Stimulated activated CD4-positive, alpha-beta T cell treated with anti-CD3 and anti-CD28 coated beads, Interleukin-12 subunit alpha, Interleukin-12 subunit beta, amount 100 ng/mL, for 4 hours (primary cell): ENCODE results near the gene NAA10.

Experiments used
- DNase-seq: peaks from one replicate; pipeline ENCODE4 v3.0.0-alpha.2; 2020

NAA10 gene

DNA sequence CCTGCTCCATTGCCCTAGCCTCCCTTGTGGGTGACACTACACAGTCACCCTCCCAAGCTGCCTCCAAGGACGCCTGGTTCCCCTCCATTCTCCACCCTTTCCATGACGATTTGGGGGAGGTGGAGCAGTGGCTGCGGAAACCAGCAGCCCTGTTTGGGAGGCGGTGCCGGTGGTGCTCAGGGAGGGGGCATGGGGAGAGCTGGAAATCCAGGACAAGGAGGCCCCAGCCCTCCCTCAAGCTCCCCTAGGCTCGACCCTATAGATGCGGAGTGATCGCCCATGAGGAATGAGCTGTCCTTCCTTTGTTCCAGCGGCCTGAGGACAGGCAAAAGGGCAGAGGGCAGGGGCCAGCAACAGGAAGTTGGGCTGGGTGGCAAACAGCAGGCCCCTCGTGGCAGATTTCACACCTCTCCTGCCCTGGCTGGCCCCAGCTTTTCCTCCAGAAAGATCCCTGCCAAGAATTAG is 13.2 kb upstream of the NAA10 start:
- no peak for DNase-seq

DNA sequence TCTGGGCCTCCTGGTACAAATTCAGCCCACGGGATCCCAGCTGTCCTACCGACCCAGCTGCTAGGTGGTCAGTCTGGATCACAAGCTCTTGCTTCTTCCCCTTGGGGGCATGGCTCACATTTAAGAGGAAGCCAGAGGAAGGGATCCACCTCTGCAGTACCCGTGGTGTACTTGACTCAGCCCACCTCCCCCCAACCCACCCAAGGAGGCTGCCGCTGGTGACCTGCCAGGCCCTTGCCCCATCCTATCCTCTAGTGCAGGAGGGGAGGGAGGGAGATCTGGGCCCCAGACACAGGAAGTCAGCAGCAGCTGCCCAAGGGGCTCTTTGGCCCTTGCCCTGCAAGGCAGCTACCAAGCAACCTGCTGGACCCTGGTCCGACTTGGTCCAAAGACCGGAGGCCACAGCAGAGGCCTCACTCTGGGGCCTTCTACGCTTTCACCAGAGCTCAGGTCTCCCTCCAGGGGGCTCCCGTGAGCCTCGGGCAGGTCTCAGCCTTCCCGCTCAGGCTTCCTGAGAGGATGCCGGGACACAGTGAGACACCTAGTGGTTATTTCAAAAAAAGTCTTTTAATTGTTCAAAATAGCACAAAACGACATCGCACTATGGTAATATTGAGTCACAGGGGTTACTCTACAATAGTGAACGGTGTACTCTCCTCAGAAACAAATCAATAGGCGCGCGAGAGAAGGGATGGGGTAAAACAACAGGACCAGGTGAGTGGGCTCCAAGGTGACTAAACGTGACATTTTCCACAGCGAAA is 12.4 kb upstream of the NAA10 start:
- peak; percentile 70 for DNase-seq

DNA sequence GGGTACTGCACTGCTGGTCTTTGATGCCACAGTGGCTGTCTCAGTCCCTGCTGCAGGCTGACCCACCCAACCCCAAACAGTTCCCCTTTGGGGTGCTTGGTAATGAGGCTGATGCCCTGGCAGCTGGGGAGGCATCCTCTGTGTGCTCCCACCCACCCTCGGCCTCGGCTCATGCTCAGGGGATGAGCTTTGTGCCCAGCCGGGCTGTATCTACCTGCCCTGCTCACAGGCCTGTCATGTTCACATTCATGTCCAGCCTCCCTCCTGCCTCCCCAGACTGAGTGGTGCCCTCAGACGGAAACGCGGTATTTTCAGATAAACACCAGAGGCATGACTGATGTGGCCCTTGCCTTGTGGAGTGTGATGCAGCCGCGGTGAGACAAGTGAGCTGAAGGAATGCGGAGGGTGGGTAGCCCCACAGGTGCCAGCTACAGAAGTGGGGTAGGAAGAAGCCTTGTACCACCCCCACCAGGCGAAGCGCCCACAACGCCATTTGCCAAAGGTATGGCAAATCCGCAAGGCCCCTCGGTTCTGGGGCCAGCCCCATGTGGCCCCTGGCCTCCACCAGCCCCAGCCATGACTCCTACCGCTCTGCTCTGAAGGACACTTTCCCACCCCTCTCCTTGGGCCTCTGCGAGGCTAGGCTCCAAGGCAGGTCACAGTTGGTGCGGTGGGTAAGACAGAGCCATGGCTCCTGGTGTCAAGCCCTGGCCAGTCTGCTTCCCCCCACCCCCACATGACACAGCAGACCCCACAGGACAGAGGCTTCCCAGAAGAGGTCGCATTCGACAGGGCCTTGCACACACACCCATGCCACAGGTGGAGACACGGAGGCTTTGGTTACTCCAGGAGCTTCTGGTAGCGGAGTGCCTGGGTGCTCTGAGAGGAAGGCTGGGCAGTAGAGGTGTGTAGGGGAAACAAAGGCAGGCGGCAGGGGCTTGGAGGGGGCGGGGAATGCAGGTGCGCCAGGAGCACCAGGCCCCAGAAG is 11.4 kb upstream of the NAA10 start:
- DNase-seq: no peak

DNA sequence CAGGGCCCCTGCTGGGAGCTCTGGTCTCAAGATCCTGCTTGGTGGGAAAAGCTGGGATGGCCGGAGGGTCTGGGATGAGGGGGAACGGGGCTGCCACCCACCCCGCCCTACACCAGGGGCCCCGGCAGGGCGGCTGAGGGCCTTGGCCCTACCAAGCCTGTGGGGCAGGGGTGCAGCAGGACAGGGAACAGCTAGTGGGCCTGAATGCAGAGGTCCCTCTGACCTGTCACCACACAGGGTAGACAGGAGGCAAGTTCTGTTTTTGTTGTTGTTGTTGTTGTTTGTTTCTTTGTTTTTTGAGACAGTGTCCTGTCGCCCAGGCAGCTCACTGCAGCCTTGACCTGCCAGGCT is 9.9 kb upstream of the NAA10 start:
- DNase-seq: no peak

DNA sequence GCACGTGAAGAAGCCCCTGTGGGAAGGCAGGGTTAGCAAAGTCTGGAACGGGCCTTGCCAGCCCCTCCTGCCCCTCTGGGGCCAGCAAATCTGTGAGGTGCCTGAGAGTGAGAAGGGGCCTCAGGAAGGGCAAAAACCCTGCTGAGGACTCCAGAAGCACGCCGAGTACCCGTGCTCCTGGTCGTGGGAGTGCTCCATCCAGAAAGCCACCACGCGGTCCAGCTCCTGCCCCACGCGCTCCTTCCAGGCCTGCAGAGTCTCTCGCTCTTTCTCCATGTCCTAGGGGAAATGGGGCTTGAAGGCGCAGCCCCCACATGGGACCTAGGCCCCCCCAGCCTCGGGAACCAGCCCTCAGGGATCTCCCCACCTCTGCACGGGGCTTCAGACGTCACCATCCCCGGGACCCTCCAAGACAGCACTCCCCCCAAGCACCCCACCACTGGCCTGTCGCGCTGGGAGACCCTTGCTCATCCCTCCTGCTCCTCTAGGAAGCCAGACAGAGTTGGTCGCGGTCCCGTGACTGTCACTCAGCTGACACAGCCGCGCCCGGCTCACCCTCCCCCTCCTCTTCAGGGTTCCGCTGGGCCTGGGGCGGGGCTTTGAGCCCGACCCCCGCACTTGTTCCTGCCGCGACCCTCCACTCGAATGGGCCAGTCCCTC is 9.4 kb upstream of the NAA10 start, which contains the start of gene RENBP:
TSS of gene RENBP (minus strand) at position 504 of the 660 bp plus-strand sequence. CDS start at position 471, 33 bp downstream.
- DNase-seq: peak; percentile 49

DNA sequence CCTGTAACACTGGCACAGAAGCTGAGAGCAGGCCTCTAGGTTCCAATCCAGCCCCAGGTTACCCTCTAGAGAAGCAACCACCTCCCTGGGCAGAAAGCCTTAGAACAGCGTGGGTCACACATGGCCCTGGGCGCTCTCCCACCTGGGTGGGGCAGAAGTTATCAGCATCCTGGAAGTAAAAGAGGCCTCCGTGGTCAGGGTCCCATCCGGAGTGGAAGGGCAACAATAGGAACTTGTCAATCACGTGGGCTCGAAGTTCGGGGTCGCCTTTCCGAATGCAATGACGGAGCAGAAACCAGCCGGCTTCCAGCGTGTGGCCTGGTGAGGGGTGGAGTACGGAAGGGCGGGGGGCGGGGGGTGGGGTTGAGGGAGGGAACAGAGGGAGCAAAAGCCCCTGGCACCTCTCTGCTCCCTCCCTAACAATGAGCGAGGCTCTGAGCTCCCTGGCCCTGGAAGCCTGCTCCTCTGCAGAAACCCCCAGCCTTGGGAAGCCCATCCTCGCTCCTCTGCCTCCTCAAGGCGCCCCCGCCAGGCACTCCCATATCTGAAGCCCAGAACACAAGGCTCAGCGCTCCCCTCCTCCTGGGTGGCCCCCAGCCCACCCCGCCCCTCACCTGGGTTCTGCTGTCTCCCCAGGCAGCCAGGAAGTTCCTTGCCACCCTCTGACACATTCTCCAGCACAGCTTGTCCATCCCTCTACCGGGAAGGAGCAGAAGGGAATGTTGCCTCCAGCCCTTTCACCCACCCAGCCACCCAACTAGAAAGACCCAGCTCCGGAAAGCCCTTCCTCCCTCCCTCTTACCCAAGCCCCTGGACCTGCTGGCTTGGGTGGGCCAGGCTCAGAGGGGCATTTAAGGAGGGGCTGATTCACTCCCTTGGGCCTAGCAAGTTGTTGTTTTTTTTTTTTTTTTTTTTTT is 6.8 kb upstream of the NAA10 start:
- DNase-seq: no peak

DNA sequence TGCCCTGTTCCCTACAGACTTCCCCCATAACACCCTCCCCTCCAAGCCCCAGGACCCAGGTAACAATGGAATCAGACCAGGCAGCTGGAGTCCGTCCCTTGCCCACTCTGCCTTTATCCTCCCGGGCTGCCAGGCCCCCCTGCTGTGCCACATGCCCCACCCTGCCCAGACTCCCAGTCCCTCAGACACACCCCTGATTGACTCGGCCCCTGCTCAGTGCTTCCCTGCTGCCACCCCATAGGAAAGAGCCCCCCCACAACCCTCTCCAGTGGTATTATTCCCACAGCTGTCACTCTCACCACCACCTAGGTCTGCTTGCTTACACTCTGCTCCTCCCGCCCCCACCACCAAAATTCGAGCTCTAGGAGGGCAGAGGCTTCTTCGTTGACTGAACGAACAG is 4.7 kb upstream of the NAA10 start:
- DNase-seq: no peak

DNA sequence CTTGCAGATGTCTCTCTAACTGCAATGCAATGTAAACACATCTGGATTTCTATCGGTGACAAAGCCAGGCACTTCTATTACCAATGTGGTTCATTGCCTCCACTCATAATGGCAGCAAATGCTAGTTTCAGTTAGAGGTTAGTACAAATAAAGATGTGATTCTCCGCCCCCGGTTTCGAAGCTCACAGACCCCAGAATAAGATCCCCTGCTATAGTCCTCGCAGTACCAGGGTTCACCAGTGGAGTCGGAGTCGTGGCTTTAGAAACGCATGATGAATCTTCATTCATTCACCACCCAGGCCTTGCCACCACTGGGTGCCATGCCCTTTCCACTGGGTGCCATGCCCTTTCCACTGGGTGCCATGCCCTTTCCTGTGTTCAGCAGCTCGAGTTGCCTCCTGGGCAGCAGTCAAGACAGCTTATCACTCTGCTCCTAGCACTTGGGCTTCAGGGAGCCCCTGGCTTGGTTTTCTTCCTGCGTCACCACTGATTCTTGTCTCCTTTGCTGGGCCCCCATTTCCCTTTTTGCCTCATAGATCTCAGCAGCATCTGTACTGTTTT is 3.5 kb upstream of the NAA10 start:
- no peak for DNase-seq

DNA sequence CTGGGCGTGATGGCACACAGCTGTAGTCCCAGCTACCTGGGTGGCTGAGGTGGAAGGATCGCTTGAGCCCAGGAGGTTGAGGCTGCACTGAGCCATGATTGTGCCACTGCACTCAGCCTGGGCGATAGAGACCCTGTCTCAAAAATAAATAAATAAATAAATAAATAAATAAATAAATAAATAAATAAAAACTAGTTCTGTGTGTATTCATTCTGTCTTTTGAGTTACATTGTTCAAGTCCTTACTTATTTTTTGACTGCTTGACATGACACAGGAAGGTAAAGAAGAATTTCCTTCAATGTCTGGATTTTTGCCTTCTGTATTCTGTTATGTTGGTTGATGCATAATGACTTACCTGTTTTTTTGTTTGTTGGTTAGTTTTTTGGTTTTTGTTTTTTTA is 2.2 kb upstream of the NAA10 start:
- DNase-seq: no peak

DNA sequence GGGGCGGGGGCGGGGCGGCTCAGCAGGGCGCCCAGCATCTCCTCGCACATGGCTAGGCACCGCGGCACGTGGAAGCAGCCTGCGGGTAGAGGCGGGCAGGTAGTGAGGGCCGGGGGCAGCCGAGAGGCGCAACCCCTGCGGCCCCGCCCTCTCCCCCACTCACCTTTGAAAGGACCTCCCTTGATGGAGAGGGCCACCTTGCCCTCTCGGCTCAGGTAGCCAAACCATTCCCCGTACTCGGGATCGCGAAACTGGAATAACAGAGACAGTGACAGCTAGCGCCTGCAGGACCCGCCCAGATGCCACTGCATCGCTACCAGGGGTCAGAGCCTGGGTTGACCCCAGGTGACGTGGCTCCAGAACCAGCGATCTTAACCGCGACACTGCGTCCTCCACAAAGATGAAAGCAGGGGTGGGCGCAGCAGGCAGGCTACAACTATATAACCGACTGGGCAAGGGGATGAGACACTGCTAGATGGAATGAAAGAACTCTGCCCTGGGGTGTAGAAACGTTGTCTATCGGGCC is 552 bp upstream of the NAA10 start:
- no peak for DNase-seq

DNA sequence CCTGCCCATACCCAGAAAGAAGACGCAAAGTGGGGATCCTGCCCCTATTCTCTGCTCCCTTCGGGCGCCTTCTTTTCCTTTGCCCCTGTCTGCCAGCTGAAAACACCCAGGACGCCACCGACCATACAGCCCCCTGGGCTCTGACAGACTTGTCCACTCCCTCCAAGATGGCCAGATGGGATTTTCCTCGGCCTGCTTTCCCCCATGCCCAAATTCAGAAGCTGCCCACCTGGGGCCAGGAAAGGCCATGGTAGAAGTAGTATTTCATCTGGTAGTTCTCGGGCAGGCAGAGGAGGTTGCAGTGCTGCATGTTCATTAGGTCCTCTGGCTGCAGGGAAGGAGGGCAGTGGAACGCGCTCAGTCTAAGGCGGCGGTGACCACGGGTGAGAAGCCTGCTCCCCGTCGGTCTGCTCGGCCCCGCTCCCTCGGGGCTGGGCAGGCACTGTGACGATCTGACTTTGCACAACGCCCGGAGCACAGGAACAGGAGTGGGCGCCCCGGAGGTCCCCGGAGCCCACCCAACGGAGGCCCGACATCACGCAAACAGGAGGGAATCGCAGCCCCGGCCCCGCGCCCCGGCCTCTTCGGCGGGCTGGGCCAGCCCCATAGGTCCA is 582 bp downstream of the NAA10 start:
- DNase-seq: no peak

DNA sequence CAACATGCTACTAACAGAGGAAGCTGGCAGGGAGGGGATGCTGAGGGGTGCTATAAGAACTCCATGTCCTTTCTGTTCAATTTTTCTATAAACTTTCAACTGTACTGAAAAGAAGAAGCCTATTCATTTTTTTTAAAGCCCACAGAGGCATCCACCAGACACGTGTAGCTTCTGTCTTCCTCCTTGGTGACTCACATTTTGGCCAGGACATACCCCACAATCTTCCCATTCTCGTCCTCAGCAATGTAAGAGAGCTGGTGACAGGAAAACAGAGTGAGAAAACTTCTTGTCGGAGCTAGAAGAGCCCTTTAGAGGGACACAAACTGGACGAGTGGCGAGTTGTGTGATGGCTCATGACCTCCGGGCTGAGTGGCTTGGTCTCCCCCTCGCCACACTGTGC is 1.1 kb downstream of the NAA10 start:
- no peak for DNase-seq

DNA sequence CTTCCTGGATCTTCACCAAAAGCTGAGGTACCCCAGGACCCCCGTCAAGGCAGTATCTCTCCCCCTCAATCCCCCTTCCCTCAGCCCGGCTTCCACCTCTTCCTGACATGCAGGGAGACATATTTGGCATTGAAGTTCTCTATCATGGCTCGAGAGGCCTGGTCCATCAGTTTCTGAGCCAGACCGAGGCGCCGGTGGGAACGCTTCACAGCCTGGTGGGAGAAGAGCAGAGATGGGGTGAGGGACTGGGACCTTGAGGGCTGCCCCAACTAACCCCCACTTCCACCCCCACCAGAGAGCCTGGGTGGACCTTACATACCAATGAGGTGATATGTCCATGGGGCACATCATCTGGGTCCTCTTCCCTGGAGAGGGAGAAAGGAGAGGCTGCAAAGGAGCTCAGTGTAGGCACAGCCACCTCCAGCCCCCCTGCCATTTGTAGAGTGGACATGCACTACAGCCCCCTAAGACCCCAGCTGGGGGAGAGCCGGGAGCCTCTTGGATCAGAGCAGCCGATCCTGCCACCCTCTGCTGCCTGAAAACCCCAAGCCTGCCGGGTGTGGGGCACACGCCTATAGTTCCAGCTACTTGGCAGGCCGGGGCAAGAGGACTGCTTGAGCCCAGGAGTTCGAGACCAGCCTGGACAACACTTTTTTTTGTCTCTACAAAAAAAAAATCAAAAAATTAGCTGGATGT is 2.5 kb downstream of the NAA10 start:
- DNase-seq: no peak

DNA sequence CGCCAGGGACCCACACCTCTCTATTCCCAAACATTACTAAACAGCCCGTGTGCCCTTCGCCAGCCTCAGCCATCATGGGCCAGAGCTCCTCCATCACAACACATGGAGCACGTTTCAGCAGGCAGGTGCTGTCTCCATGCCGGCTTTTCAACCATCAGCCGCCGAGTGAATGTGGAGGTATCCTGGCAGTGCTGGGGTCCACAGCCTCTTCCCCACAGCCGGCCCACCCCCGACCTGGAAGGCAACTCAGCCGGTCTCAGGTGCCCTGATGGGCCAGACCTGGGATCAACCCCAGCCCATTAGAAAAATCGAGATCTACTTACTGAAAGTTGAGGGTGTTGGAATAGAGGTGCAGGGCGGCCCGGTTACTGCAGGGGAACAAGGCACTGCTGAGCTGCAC is 3.1 kb downstream of the NAA10 start:
- no peak for DNase-seq

DNA sequence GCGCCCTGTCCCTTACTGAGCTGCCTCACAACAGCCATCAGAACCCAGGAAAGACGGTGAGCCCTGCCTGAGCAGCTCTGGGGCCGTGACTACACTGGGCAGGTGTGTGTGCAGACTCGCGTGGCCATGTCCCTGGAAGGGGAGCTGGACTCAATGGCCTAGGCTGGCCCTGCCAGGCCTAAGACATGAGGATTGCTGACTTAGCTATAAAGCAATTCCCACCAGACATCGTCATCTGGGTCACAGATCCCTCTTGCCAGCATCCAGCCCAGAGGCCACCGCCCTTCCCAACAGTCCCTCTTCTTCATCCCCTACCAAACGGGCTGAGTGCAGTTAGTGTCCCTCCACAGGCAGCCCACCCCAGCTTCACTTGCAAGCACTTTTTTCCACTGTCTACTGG is 3.7 kb downstream of the NAA10 start:
- DNase-seq: no peak

DNA sequence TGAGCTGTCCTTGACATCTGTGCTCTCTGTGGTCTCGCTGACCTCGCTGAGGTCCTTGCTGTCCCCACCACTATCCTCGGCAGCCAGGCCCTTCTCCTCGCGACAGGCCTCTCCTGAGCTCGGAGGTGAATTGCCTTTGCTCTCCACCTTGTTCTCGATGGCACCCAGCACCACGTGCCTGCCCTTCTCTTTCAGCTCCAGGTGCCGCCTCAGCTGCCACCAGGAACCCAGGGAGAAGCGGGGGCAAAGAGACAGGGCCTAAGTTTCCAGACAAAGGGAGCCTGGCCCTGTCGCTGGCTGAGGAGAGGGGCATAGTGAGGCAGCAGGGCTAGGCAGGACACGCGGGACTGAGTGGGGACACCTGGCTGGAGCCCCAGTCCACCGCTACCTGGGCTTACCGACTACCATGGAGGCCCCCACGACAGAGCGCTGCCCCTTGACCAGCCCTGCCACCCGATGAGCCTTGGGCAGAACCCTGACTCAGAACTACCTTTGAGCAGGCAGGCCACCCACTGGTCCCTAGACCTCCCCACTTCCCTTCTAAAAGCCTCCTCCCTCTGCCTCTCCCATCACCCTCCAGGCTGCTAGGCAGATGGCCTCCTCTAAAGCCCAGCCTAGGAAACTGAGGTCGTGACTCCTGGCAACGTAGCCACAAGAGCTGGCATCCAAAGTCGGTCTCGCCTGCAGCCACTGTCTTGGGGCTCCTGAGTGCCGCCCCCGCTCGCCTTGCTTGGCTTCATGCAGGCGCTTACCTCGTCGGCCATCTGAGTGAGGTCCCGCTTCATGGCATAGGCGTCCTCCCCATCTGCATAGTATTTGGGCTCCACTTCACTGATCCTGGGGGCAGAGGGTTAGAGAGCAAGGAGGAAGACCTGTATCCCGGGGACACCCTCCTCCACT is 4.6 kb downstream of the NAA10 start:
- no peak for DNase-seq

DNA sequence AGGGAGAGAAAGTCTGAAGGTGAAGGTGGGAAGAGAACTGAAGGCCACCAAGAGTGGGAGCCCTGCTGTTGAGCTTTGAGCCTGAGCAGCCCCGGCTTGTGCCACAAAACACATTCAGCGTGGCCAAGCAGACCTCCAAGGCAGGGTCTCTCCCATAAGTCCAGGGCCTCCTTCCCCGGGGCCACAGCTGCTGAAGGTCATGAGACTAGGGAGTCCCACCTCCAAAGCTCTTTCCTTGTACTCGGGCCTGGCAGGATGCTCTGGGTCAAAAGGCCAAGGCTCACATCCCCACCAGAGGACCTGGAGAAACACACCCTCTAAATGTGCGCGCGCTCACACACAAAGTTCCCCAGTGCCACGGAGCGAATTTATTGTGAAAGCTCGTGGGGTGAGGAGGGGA is 5.3 kb downstream of the NAA10 start:
- no peak for DNase-seq

DNA sequence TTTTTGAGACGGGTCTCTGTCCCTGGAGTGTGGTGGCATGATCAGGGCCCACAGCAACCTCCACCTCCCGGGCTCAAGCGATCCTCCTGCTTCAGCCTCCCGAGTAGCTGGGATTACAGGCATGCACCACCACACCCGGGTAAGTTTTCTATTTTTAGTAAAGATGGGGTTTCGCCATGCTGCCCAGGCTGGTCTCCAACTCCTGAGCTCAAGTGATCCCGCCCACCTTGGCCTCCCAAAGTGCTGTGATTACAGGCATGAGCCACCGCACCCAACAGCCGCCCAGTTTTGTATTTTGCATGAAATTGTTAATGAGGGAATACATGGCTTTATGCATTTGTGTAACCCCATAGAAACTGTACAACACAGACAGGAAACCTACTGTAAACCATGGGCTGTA is 6.0 kb downstream of the NAA10 start:
- no peak for DNase-seq
